K562 (cell line): ENCODE results near the gene POR. TPM values are rescaled to one million over a fixed set of nuclear protein-coding genes. Genes with fewer than 3 reads are reported as not detected.

Experiments used
- BCLAF1 ChIP-seq, 2 experiments: fragments of 450-650 bp in 1 of 2; IDR thresholded peaks; 2 replicates each; pipeline ENCODE4 v1.6.1; 2011 to 2017; ENCODE audit warnings: low read depth in 2 of 2, antibody characterized with exemption in 1 of 2, borderline replicate concordance in 1 of 2, low read length in 1 of 2, mild to moderate bottlenecking in 1 of 2, mixed read lengths in 1 of 2; ENCODE audit not compliant: control insufficient read depth in 1 of 2
- ZNF398 ChIP-seq: fragments of 250-450 bp; sonication (Bioruptor Pico); IDR thresholded peaks from 2 replicates; pipeline ENCODE4 v1.8.0; 2021; ENCODE audit warnings: moderate library complexity, mild to moderate bottlenecking, inconsistent platforms
- polyA plus RNA-seq, 8 experiments: library from polyadenylated mRNA; depleted of rRNA in 4 of 8; stranded (reverse) in 5 of 8; unstranded in 3 of 8; fragments of >200 nt; fragmentation: Nextera tagmentation in 2 of 8; fragmentation: Illumina TruSeq in 1 of 8; extraction: Ambion mirVana in 2 of 8; extraction: Trizol in 1 of 8; gene quantifications; 2 replicates each; pipeline versions ENCODE4 v1.2.1 to v1.2.3, GENCODE V29; 2011 to 2014; ENCODE audit warnings: inconsistent platforms in 1 of 8, missing spikeins in 1 of 8
- total RNA-seq, 7 experiments: library from RNA; depleted of rRNA in 6 of 7; stranded (reverse); fragments of >200 nt in 6 of 7; fragmentation: Illumina TruSeq in 2 of 7; extraction: Trizol in 2 of 7; gene quantifications; 2 replicates each; pipeline versions ENCODE4 v1.2.1 to v1.2.3, GENCODE V29; 2011 to 2021; ENCODE audit warnings: low replicate concordance in 1 of 7

POR gene
- total and polyA plus RNA-seq, 9 of the 15 experiments (the other 6 are each of a cell fraction or from before 2014, with no cell fraction given), result 4.7 to 142 (median 40.8) TPM

GRCh38 chr7:75993689-75994387 is 78.9 kb downstream of the POR start (continued):
- TF ChIP-seq BCLAF1 (IDR thresholded peaks at IDR 0.05; ENCODE audit: borderline replicate concordance in 1 of 2, control insufficient read depth in 1 of 2, low read depth in 2 of 2, low read length in 1 of 2) (no peak), ZNF398 (CRISPR knock-in tag) (no peak)
